ENCODE measurements around the gene STAB1.

The STAB1 gene

DNA sequence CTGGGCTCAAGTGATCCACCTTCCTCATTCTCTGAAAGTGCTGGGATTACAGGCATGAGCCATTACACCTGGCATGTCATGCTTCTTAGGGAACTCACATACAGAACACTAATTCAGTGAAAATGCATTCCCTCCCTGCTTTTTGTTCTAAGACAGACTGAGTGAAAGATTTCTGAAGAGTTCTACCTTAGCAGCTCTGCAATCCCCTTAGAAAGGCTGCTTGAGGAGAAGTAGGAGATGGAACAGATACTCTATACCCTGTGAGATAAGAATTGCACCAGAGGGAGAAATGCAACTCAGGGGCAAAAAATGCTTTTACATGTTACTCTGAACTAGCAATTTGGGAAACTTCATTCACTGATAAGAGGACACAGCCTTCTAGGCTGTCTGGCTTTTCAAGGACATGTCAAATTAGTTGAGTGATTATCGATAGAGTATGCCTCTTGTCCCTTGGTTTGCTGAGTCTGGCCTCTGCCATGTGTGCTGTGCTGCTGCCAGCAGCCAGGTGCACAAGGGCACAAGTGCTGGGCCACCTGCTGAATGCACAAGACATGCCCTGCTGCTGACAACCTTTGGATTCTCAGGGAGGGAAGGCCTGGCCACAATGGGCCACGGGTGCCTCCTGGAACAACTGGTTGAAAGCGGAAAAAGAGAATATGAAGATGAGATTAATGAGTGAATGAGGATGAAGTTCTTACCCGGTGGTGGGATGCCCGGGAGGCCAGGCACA, 59.1 kb downstream of the STAB1 start:
- no peak overlapping the region for H3K4me3 ChIP-seq (ENCODE audit: low read depth in 1 of 2, low read length in 2 of 2)

DNA sequence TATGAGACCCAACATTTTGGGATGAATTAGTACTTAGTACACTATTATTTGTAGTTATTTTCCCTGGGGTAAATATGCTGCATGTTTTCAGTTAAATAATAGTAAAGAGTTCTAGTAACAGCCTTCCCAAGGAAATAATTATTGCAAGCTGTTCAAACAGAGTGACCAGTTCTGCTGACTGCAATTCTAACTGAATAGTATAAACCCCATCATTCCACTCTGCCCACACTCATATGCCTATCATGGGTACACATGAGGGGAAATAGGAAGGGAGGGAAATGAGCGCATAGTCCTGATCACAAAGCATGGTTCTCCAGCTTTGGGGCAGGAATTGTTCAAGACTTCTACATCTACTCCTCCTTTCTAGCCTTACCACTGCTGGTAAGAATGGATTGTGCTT, 59.9 kb downstream of the STAB1 start:
- no peak overlapping the region for H3K27ac ChIP-seq (ENCODE audit: low read length)
- no peak overlapping the region for H3K4me3 ChIP-seq (ENCODE audit: low read depth in 1 of 2, low read length in 2 of 2)
- H3K4me1 ChIP-seq (ENCODE audit: control insufficient read depth in 1 of 2, insufficient read depth in 2 of 2, low read length in 2 of 2): no peaks in the 10 kb centered on the region
- no peaks in the 10 kb centered on the region for H3K27me3 ChIP-seq (ENCODE audit: low read depth, low read length)
- peaks cover 40 to 51% of the 10 kb centered on the region in 2 donors for H3K36me3 ChIP-seq (ENCODE audit: control insufficient read depth in 1 of 2, insufficient read depth in 2 of 2, low read length in 2 of 2)
- H3K9me3 ChIP-seq (ENCODE audit: control insufficient read depth in 1 of 2, low read length in 2 of 2): no peaks in the 10 kb centered on the region

More for the DNA sequence above, 59.1 kb downstream of the STAB1 start:
- Histone ChIP-seq H3K9me3 (ENCODE audit: control insufficient read depth in 1 of 2, low read length in 2 of 2) (no peaks in the 10 kb centered on the region), H3K27me3 (ENCODE audit: low read depth, low read length) (no peaks in the 10 kb centered on the region), H3K36me3 (ENCODE audit: control insufficient read depth in 1 of 2, insufficient read depth in 2 of 2, low read length in 2 of 2) (peaks cover 37 to 50% of the 10 kb centered on the region in 2 donors), H3K27ac (ENCODE audit: low read length) (no peak overlapping the region), H3K4me1 (ENCODE audit: control insufficient read depth in 1 of 2, insufficient read depth in 2 of 2, low read length in 2 of 2) (no peaks in the 10 kb centered on the region)

DNA sequence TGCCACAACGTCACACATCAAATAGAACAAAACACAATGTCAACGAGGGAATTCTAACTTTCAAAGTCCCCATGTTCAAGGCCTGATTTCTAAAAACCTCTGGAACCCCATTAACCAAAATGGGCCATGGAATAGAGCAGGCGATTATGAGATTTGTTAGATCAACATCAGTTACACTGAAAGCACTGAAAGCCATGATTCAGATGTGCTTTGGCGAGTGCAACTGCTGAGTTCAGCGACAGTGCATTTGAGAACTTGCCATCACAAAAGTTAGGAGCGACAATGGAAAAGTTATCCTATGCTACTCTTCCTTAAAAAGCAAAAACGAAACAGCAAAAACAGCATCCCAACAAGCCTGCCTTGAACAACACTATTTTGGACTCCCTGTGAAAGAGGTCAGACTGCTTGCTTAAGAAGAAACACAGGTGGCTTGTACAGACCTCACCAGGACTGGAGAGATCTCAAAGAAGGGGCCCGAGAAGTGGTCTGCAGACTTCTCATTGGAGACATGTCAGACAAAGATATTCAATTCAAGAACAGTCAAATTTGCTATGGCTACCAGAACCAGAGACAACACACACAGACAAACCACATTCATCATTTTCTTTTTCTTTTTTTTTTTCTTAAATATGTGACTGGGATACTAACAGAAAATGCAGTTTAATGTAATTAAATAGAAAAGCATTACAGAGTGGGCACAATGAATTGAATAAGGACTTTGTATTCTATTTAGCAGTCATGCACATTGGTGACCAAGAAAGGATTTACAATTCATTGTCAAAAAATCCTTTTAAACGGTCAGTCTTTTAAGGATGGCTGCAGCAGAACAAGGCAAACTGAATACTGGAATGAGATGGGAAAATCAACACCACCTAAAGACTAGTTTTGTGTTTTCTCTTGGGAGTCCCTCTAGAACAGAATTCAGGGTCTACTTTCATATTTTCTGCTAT, 62.1 kb downstream of the STAB1 start:
- H3K4me1 ChIP-seq (ENCODE audit: control insufficient read depth in 1 of 2, insufficient read depth in 2 of 2, low read length in 2 of 2): no peaks in the 10 kb centered on the region
- peaks cover 44 to 54% of the 10 kb centered on the region in 2 donors for H3K36me3 ChIP-seq (ENCODE audit: control insufficient read depth in 1 of 2, insufficient read depth in 2 of 2, low read length in 2 of 2)
- no peaks in the 10 kb centered on the region for H3K27me3 ChIP-seq (ENCODE audit: low read depth, low read length)
- H3K4me3 ChIP-seq (ENCODE audit: low read depth in 1 of 2, low read length in 2 of 2): no peak overlapping the region
- H3K27ac ChIP-seq (ENCODE audit: low read length): no peak overlapping the region
- H3K9me3 ChIP-seq (ENCODE audit: control insufficient read depth in 1 of 2, low read length in 2 of 2): no peaks in the 10 kb centered on the region

DNA sequence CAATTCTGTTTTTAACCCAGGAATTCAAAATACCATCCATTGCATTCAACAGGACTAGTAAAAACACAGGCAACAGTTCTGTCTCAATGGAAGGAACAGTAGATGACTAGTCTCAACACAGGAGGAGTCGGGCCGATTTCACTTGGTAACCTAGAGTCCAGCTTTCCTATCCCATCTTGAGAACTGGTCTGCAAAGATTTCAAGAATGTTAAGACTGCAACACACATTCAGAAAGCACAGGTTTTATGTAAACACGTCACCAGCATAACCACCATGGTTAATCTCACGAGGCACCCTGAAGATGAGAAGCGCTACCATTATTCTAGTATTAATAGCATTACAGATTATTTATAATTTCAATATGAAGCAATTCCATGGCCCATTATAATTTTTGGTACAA, 63.3 kb downstream of the STAB1 start:
- H3K36me3 ChIP-seq (ENCODE audit: control insufficient read depth in 1 of 2, insufficient read depth in 2 of 2, low read length in 2 of 2): peaks cover 43 to 50% of the 10 kb centered on the region in 2 donors
- no peaks in the 10 kb centered on the region for H3K27me3 ChIP-seq (ENCODE audit: low read depth, low read length)
- no peak overlapping the region for H3K4me3 ChIP-seq (ENCODE audit: low read depth in 1 of 2, low read length in 2 of 2)
- no peak overlapping the region for H3K27ac ChIP-seq (ENCODE audit: low read length)
- no peaks in the 10 kb centered on the region for H3K9me3 ChIP-seq (ENCODE audit: control insufficient read depth in 1 of 2, low read length in 2 of 2)
- no peaks in the 10 kb centered on the region for H3K4me1 ChIP-seq (ENCODE audit: control insufficient read depth in 1 of 2, insufficient read depth in 2 of 2, low read length in 2 of 2)

DNA sequence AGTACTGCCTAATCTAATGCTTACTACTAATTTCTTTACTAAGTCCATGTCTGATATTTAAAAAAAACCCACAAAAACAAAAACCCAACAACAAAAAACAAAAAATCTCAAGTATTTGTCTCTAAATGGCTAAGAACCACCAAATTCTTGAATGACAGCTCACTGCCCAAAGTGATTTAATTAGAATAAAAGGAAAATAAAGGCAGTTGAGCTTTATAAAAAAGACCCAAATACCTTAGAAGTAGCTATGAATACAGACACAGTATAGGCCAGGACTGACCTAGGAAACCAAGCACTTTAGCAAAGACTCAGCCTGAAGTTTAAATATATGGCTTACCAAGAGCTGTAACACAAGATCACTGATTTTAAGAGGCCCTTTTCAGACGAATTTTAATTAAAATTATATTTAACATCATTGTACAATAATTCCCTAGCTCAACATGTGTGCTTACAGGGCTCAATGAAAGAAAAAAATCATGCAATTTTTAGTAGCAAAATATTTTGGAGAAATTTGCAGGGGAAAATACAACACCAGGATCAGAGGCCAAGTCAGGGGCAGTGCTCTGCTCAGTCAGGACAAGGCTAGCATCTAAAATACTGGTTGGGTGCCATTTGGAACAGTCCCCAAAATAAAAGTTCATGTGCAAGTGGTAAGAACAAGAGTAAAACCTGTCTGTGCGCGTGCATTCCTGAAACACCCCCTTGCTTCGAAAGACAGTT, 66.0 kb downstream of the STAB1 start:
- Histone ChIP-seq H3K27ac (ENCODE audit: low read length) (no peak overlapping the region), H3K9me3 (ENCODE audit: control insufficient read depth in 1 of 2, low read length in 2 of 2) (no peaks in the 10 kb centered on the region), H3K4me1 (ENCODE audit: control insufficient read depth in 1 of 2, insufficient read depth in 2 of 2, low read length in 2 of 2) (no peaks in the 10 kb centered on the region), H3K4me3 (ENCODE audit: low read depth in 1 of 2, low read length in 2 of 2) (no peak overlapping the region), H3K36me3 (ENCODE audit: control insufficient read depth in 1 of 2, insufficient read depth in 2 of 2, low read length in 2 of 2) (peaks cover 34 to 38% of the 10 kb centered on the region in 2 donors), H3K27me3 (ENCODE audit: low read depth, low read length) (no peaks in the 10 kb centered on the region)

DNA sequence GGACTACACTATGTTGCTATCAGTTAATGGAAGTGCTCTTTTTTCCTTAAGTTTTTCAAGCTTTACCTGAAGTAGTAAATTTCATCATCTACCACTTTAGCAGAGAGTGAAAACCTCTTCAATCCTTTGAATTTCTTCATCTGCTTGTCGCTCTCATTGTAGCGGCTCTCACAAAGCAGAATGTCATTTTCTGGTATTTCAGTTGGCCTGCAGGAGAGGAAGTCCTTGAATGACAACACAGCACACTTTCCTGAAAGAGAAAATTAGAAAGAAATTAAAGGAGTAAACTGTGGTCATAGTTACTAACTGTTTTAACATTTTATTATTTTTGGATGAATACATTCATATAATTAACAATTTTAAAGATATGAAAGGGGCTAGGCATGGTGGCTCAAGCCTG, 68.8 kb downstream of the STAB1 start:
- H3K9me3 ChIP-seq (ENCODE audit: control insufficient read depth in 1 of 2, low read length in 2 of 2): no peaks in the 10 kb centered on the region
- no peak overlapping the region for H3K4me3 ChIP-seq (ENCODE audit: low read depth in 1 of 2, low read length in 2 of 2)
- H3K4me1 ChIP-seq (ENCODE audit: control insufficient read depth in 1 of 2, insufficient read depth in 2 of 2, low read length in 2 of 2): no peaks in the 10 kb centered on the region
- H3K27me3 ChIP-seq (ENCODE audit: low read depth, low read length): no peaks in the 10 kb centered on the region
- no peak overlapping the region for H3K27ac ChIP-seq (ENCODE audit: low read length)
- H3K36me3 ChIP-seq (ENCODE audit: control insufficient read depth in 1 of 2, insufficient read depth in 2 of 2, low read length in 2 of 2): peaks cover 28 to 37% of the 10 kb centered on the region in 2 donors

DNA sequence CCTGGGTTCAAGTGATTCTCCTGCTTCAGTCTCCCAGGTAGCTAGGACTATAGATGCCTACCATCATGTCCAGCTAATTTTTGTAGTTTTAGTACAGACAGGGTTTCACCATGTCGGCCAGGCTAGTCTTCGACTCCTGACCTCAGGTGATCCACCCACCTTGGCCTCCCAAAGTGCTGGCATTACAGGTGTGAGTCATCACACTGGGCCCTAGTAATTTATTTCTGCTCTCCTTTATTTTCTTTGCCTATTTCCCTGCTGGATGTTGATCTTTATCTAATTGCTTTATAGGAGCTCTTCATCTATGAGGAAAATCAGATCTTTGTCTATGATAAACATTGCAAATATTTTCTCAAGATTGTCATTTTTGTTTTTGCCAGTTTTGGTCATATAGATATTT, 72.9 kb downstream of the STAB1 start:
- H3K4me3 ChIP-seq (ENCODE audit: low read depth in 1 of 2, low read length in 2 of 2): no peak overlapping the region
- H3K9me3 ChIP-seq (ENCODE audit: control insufficient read depth in 1 of 2, low read length in 2 of 2): no peaks in the 10 kb centered on the region
- H3K27me3 ChIP-seq (ENCODE audit: low read depth, low read length): no peaks in the 10 kb centered on the region
- no peak overlapping the region for H3K27ac ChIP-seq (ENCODE audit: low read length)
- peaks cover 5 to 14% of the 10 kb centered on the region in 2 donors for H3K36me3 ChIP-seq (ENCODE audit: control insufficient read depth in 1 of 2, insufficient read depth in 2 of 2, low read length in 2 of 2)
- no peaks in the 10 kb centered on the region for H3K4me1 ChIP-seq (ENCODE audit: control insufficient read depth in 1 of 2, insufficient read depth in 2 of 2, low read length in 2 of 2)

DNA sequence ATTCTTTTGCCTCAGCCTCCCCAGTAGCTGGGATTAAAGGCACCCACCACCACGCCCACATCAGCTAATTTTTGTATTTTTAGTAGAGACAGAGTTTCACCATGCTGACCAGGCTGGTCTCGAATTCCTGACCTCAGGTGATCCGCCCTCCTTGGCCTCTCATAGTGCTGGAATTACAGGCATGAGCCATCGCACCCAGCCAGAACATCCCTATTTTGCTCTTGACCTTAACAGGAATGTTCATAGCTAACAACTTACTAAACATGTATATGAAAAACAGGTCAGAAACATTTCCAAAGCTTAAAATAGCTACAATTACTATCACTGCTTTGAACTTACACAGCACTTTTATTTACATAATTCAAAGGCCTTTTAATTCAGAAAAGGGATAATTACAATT, 74.9 kb downstream of the STAB1 start:
- Histone ChIP-seq H3K27me3 (ENCODE audit: low read depth, low read length) (no peaks in the 10 kb centered on the region), H3K9me3 (ENCODE audit: control insufficient read depth in 1 of 2, low read length in 2 of 2) (no peaks in the 10 kb centered on the region), H3K4me3 (ENCODE audit: low read depth in 1 of 2, low read length in 2 of 2) (no peak overlapping the region), H3K36me3 (ENCODE audit: control insufficient read depth in 1 of 2, insufficient read depth in 2 of 2, low read length in 2 of 2) (peaks cover 0 to 16% of the 10 kb centered on the region in 2 donors), H3K4me1 (ENCODE audit: control insufficient read depth in 1 of 2, insufficient read depth in 2 of 2, low read length in 2 of 2) (no peaks in the 10 kb centered on the region), H3K27ac (ENCODE audit: low read length) (no peak overlapping the region)

DNA sequence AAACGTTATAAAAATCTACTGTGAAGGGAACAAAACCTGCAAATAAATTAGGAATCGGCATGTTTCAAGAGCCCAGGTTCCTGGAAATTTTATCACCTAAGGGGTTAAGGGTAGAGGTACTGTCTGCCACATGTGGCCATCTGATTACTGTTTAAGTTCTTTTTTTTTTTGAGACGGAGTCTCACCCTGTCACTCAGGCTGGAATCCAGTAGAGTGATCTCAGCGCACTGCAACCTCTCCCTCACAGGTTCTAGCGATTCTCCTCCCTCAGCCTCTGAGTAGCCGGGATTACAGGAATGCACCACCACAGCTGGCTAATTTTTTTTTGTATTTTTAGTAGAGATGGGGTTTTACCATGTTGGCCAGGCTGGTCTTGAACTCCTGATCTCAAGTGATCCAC, 77.1 kb downstream of the STAB1 start:
- H3K27me3 ChIP-seq (ENCODE audit: low read depth, low read length): no peaks in the 10 kb centered on the region
- H3K4me3 ChIP-seq (ENCODE audit: low read depth in 1 of 2, low read length in 2 of 2): no peak overlapping the region
- H3K36me3 ChIP-seq (ENCODE audit: control insufficient read depth in 1 of 2, insufficient read depth in 2 of 2, low read length in 2 of 2): peaks cover 8 to 30% of the 10 kb centered on the region in 2 donors
- no peaks in the 10 kb centered on the region for H3K4me1 ChIP-seq (ENCODE audit: control insufficient read depth in 1 of 2, insufficient read depth in 2 of 2, low read length in 2 of 2)
- no peaks in the 10 kb centered on the region for H3K9me3 ChIP-seq (ENCODE audit: control insufficient read depth in 1 of 2, low read length in 2 of 2)
- H3K27ac ChIP-seq (ENCODE audit: low read length): no peak overlapping the region
